Right ventricle myocardium inferior (tissue), 1 donor: ENCODE measurements around the gene TOMM22. TPM values are rescaled to one million over a fixed set of nuclear protein-coding genes. Genes with fewer than 3 reads are reported as not detected.
A peak's percentile ranks its signal among the peaks of the same experiment; 100 is the strongest.
"Not testable (repeated sequence)": the region's sequence is repeated elsewhere in the genome, so short reads cannot be mapped to it uniquely, and the experiment has no call there.

Experiments used
- ATAC-seq: fragments of 200-7000 bp; cut with Tn5 transposase; one replicate; pipeline ENCODE4 v1.9.1; 2020; ENCODE audit warnings: mild to moderate bottlenecking, moderate library complexity
- DNase-seq: peaks from one replicate; pipeline ENCODE4 v3.0.0; 2021; ENCODE audit errors: missing footprints
- intact Hi-C: fragments of 100-400 bp; cut with DNase I; formaldehyde crosslinking; loops from one replicate; pipeline ENCODE4 v1.11.0; 2022
- long read RNA-seq: library from polyadenylated mRNA; unstranded; transcript quantifications from one replicate; pipeline ENCODE4 v2.0.0, GENCODE V29; 2021
- total RNA-seq: library from RNA; stranded (reverse); fragmentation: NEBNext Ultra II Directional; extraction: Animal tissue kit (Norgen Biotek cat#: 25700); gene quantifications from one replicate; pipeline ENCODE4 v1.2.1, GENCODE V29; 2021
- donor health status: DM: no; HTN: yes; CAD: no; lungs with severe emphysema.

The TOMM22 gene
- total RNA-seq: 66.3 TPM
- long read RNA-seq, transcript TOMM22-201 (4 exons, 2,040 nt): major isoform, 12 of 16 reads
- long read RNA-seq, partial matches to known transcripts: 1 of 16 reads
- long read RNA-seq, other reads (novel, unspliced or antisense): 2 of 16 reads

DNA sequence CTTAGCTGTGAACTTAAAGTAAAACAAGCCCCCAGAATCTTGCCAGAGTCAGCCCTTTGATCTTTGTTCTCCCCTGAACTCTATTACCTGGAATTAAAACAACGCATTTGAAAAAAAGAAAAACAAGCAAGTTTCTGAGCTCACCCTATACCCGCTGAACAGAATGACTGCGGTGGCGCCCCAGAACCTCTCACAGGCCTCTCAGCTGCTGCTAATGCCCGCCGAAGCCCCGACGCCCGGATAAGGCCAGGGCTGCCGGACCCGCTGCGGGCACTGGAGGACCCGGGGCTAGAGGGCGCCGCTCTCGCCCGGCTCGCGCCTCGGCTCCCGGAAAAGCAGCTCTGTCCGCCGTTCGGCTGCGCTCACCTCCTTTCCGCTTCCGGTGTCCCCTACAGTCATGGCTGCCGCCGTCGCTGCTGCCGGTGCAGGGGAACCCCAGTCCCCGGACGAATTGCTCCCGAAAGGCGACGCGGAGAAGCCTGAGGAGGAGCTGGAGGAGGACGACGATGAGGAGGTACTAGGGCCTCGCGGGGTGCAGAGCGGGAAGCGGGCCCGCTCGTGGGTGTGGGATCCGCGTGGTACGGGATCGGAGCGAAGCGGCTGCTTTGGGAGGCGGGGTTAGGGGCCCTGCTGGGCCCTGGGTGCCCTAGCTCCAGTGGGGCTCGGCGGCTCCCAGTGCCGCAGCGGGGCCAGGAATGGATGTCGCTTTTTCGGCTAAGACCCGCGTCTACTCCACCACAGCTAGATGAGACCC lies at the start of gene TOMM22:
Gene TOMM22 (plus strand): TSS at position 376 of the 754 bp plus-strand sequence. CDS start 22 bp downstream, at position 398.
- intact Hi-C loops: no loop called here
- peak; percentile 95 for DNase-seq
- ATAC-seq: peak; percentile 99

DNA sequence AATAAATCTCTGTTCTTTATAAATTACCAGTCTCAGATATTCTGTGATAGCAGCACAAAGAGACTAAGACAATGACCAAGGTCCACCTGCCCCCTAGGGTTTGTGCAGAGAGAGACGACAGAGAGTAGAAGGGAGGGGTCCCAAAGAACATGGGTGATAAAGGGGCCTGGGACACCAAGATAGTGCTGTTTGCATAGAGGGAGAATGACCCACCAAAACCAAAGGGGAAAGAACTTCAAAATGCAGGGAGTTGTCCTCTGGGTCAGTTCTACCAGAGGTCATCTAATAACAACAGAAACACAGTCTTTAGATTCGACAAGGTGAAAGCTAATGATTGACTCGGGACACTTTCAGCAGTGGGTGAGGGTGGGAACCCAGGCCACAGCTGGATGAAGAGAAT lies 49.2 kb upstream of the TOMM22 start:
- ATAC-seq (no peak), DNase-seq (no peak)
- intact Hi-C loops: no loop called here

DNA sequence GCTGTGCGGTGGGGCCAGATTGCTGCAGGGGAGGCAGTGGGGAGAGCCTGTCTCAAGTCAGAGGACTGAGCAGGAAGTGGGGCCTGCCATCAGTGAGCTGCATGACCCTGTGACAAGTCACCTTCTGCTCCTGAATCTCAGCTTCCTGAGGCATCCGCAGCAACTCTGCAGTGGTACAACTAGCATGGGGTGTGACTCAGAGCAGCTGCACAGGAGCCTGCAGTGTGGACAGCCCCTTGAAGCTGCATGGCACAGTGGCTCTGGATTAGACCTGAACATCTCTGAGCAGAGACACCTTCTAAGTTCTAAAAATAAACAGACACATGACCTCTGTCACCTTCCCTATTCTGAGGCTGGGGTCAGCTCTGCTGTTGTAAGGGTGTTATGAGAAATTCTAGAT lies 43.5 kb upstream of the TOMM22 start:
- intact Hi-C loops: no loop called here
- ATAC-seq: no peak
- no peak for DNase-seq

DNA sequence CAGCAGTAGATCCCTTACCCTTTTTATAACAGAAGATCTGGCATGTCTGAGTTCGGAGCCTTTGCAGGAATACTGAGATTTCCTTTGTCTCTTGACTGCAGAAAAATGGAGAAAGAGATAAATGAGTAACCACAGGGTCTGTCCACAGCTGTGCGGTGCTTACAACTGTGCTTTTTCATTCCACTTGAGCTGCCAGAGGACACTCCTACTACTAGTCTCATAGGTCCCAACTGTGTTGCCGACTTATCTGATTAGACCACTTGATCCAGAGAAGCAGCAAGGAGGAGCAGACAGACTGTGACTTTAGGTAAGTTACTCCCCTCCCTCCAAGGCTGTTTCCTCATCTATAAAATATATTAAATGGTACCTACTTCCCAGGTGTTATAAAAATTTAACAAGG lies 43.0 kb upstream of the TOMM22 start:
- no peak for DNase-seq
- ATAC-seq: no peak
- intact Hi-C loops: no loop called here

DNA sequence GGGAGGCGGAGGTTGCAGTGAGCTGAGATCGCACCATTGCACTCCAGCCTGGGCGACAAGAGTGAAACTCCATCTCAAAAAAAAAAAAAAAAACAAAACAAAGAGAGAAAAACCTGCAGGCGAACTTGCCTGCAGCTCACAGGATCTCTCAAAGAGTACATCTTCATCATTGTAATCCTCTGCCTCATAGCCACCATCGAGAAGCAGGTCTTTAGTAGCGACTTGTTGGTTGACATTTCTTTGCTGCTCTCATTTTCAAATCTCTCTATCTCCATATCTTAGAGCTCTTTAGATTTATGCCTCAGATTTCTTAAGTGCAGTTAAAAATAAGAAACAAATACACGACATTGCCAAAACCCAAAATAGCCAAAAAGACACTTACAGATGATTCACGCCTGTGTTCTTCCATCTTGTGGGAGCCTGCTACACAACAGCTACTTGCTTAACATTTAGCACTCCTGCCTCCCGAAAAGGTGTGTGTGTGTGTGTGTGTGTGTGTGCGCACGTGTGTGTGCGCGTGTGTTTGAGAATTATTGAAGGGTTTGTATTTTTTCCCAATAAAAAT lies 40.2 kb upstream of the TOMM22 start:
- intact Hi-C loops: no loop called here
- DNase-seq: no peak
- no peak for ATAC-seq

DNA sequence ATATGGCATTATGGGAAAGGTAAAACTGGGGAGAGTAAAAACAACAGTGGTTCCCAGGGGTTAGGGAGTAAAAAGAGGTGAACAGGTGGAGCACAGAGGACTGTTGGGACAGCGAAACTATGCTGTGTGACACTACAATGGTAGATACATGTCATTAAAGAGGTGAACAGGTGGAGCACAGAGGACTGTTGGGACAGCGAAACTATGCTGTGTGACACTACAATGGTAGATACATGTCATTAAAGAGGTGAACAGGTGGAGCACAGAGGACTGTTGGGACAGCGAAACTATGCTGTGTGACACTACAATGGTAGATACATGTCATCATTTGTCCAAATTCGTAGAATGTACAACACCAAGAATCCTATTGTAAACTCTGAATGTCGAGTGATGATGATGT lies 37.5 kb upstream of the TOMM22 start:
- intact Hi-C loops, DNase-seq: not testable (repeated sequence)
- peak; percentile 37 for ATAC-seq

DNA sequence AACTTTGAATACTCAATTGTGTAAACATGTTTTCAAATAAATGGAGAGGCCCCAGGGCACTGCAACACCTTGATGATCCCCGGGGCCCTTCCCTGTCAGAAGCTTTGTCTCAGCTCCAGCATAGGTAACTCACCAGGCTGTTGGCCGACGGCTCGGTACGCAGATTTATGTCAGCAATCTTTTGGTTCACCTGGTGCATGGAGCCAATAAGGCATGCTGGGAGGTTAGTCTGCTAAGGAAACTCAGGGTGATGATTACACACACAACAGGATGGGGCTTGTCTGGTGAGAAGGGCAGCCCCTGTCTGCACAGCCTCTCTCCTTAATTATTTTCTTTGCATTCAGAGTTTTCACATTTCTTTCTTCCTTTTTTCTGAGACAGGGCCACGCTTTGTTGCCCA lies 36.3 kb upstream of the TOMM22 start:
- intact Hi-C loops: no loop called here
- ATAC-seq (no peak), DNase-seq (no peak)

DNA sequence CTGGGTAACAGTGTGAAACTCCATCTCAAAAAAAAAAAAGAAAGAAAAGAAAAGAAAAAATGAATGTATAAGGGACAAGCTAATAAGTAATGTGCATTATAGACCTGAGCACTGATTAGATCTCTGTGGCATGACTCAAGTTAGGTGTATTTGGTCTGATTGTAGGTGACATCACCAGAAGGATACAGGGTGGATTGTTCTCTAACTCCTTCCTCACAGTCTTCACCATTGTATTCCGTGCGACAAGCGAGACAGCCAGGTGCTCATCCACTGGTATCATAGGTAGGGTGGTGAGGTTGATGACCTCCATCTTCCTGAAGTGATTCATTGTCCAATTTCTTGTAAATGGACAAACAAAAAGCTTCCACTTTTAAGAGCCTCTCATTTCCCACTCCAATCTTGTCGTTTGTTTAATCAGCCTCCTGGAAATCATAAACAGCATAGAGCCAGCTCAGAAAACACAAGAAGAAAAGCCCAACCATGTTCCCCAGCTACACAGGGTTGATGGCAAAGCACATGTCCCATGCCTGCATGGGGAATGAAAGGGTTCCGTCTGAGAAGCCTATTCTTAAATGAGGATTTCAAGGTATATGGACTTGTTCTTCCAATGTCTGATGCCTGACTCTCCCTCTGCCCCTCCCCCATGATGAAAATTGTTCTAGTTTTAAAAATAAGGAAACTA lies 31.8 kb upstream of the TOMM22 start:
- ATAC-seq (no peak), DNase-seq (no peak)
- intact Hi-C loops: no loop called here

DNA sequence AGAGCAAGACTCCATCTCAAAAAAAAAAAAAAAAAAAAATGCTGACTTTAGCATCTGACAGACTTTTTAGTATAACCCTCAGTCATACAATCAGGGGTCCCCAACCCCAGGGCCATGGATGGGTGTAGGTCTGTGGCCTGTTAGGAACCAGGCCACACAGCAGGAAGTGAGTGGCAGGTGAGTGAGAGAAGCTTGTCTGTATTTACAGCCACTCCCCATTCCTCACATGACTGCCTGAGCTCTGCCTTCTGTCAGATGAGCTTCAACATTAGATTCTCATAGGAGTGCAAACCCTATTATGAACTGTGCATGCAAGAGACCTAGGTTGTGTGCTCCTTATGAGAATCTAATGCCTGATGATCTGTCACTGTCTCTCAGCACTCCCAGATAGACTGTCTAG lies 28.9 kb upstream of the TOMM22 start:
- DNase-seq (no peak), ATAC-seq (no peak)
- intact Hi-C loops: no loop called here

DNA sequence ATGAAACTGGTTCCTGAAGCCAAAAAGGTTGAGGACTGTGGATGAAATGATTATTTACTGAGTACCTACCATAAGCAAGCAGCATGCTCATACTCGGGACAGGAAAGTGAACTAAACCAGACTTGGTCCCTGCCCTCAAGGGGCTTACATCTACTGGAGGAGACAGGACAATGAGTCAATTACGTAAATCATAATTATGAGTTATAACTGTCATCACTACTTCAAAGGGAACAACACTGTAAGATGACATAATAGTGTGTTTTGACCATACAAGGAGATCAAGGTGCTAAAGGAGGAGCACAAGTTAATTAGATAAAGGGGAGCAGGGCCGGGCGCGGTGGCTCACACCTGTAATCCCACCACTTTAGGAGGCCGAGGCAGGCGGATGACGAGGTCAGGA lies 28.0 kb upstream of the TOMM22 start:
- DNase-seq (no peak), ATAC-seq (no peak)
- intact Hi-C loops: no loop called here

DNA sequence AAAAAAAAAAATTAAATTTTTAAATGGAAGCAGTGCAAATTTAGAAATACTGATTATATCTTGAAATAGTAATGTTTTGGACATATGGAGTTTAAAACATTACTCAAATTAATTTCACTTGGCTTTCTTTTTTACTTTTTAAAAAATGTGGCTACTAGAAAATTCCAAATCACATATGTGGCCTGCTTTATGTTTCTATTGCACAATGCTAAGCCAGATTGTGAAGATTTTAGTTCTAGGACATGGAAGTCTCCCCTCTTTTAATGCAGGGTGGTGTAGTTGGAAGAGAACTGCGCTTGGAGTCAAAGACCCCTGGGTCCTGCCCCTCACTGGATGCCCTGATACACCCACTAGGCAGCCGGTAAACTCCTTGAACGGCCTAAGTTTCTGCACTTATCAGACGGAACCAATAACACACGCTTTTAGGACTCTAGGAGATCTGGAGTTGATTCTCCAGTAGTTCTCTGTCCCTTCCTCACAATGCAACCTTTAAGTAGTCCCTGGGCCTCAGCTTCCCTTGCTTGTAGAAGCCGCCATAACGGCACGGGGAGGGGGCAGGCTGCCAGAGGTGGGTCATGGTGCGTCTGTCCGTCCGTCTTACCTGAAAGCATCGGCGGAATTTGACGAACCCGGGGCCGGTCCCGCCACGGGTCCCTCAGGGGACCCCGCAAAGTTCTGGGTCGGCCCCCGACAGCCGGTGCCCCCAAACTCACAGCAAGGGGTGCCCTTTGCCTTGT lies 26.1 kb upstream of the TOMM22 start:
- no peak for ATAC-seq
- intact Hi-C loops: no loop called here

DNA sequence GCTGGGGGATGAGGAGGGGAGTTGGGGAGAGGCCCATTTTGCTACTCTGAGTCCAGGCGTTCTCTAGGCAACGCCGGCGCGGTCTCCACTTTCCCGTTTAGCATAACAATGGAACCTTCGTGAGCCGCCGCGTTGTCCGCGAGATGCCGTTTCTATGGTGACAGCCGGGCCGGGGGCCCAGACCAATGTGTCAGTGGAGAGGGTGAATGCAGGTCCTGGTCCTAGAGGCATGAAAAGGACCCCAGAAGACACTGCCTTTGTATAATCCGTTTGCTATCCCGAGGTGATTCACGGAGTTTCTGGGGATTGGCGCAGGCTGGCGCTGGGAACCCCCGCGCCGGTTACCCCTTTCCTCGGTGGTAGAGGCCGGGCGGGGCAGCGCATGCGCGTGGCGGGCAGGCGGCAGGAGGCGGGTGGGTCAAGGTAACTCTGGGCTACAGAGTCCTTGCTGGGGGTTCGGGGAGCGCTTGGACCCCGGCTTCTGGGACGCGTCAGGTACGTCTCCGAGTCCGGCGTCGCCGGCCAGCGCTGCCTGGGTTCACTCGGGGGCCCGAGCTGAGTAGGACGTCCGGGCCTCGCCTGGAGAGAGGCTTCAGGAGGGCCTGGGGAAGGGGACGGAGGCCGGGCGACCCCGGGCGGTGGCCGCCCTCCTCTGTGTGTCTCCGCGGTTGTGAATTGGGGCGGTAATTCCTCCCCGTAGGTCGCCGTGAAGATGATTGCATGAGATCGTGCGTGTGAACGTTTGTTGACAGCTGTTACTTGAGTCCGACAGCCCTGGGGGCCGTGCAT lies 25.3 kb upstream of the TOMM22 start, which contains the start of the genes CBY1 and FAM227A:
Gene CBY1 (plus strand): TSS at position 383 of the 789 bp plus-strand sequence. CDS start 11,417 bp downstream, outside the sequence.
Gene FAM227A (minus strand): TSS at position 137 of the 789 bp plus-strand sequence. CDS start 6,224 bp downstream, outside the sequence.
- ATAC-seq (peak; percentile 95), DNase-seq (peak; percentile 96)
- intact Hi-C loops: no loop called here

More for the DNA sequence above, 26.1 kb upstream of the TOMM22 start:
- DNase-seq: peak; percentile 68

DNA sequence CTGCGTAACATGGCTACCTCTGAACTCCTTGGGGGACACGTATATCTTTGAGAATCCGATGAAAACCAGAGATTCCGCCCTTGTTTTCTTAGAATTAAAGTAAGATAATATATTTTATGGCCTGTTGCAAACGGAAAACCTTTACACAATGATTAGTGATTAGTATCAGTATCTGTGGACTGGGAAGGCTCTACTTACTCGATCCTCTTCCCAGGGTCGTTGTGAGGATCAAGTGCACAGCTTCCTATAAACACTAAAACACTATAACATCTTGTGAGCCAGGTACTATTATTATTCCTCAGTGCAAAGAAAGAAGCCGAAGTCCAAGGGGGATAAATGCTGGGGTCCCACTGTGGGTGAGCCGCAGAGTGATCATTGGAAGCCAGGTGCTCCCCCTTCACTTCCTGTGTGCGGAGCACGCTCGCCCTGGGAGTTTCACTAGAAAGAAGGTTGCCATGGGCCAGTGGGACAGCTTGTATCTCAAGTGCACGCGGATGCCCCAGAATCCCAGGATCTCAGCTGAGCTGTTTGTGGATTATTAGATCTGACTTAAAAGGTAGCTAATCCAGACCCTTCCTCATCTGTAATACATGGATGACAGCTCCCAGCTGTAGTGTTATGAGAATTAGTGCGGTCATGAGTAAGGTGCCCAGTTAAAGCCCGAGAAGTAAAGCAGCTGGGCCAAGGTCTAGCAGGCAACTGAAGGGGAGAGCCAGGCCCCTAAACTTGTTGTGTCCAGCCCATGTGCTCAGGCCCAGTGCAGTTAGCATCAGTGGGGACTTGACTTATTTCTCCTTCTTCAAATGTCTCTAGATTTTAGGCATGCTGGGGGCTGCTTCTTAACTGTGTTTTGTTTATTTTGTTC lies 24.5 kb upstream of the TOMM22 start:
- intact Hi-C loops: no loop called here
- no peak for DNase-seq
- ATAC-seq: no peak

DNA sequence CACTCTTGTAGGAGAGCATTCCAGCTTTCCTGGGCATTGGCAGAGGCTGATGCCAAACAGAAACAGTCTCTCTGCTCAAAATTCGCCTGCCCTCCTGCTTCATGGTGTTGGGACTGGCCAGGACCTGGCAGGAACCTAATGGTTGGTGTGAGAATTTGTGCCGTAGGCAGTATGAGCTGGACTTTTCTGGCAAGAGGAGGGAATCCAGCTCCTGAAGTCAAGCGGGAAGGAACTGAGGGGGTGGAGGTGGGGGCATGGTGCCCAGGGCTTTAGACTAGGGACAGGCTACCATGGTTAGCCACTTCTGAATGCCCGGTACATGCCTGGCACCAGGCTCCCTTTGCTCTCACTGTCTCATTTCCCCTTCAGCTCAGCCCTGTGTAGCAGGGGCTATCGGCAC lies 6.9 kb upstream of the TOMM22 start:
- DNase-seq: no peak
- intact Hi-C loops: no loop called here
- ATAC-seq: no peak

DNA sequence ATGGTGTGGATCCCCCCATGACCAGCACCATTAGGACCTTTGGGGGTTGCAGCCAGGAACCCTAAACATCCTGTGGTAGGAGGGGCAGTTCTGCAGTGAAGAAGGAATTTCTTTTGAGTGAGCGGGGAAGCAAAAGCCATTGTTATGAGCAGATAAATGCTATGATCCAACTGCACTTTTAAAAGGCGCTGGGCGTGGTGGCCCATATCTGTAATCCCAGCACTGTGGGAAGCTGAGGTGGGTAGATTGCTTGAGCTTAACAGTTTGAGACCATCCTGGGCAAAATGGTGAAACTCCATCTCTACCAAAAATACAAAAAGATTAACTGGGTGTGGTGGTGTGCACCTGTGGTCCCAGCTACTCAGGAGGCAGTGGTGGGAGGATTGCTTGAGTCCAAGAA lies 5.9 kb upstream of the TOMM22 start:
- no peak for DNase-seq
- no peak for ATAC-seq
- intact Hi-C loops: no loop called here

DNA sequence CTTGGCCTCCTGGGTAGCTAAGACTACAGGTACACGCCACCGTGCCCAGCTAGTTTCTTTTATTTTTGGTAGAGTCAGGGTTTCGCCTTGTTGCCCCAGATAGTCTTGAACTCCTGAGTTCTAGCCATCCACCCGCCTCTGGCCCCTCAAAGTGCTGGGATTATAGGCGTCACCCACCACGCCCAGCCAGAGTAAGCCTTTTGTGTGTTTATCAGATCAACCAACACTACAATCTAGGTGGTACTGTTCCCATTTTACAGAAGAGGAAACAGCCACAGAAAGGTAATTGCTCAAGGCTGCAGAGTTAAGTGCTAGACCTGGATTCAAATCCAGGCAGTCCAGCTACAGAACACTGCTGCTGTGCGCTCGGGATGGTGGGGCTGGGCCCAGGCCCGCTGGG lies 3.1 kb downstream of the TOMM22 start:
- no peak for DNase-seq
- ATAC-seq: no peak
- intact Hi-C loops: no loop called here

DNA sequence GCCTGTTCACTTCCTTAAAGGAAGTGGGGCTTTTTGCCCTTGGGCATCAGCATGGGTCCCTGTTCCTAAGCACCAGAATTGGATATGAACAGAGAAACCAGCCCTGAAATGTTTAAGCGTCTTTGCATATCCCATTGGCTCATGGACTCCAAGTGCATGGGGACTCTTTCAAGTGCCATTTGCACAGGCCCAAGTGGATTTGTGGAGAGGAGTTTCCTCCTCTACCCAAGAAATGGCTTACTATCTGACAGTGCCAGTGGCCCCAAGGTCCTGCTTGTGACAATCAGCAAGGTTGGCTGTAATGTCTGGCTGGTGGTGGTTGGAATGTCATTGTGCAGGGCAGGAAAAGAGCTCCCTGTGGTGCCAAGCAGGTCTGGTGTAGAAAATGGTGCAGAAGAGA lies 4.0 kb downstream of the TOMM22 start:
- DNase-seq: no peak
- ATAC-seq: no peak
- intact Hi-C loops: no loop called here
